C4-2B (cell line): ENCODE data around the gene MS4A7.

Experiments
- CTCF ChIP-seq: fragments of 450-650 bp; conservative IDR thresholded peaks from 2 replicates; pipeline ENCODE4 v1.5.1; 2017; ENCODE audit warnings: mild to moderate bottlenecking
- ZFX ChIP-seq: fragments of 450-650 bp; IDR thresholded peaks from 2 replicates; pipeline ENCODE4 v1.6.1; 2017

DNA sequence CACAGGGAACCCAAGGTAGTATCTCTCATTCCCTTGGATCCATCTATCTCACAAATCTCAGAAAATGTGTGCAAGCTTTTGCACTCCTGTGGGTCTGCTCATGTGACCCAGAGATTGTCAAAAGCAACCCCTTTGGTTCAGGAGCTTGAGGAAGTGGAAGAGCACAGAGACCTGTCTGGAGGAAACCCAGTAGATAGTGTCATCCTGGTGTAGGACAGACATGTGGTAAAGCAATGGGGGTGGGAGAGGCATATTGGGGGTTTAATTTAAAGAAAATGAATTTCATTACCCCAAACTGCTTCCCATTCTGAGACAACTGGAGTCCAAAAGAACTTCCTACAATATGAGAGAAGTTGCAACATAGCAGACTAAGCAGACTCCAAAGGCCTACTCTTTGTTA, 12.1 kb downstream of the MS4A7 start:
- no peak for TF ChIP-seq CTCF
- TF ChIP-seq ZFX = no peak
